Smooth muscle cell (in vitro differentiated cells): ENCODE measurements around the gene CD300C. TPM values are rescaled to one million over a fixed set of nuclear protein-coding genes. Genes with fewer than 3 reads are reported as not detected.

Experiments used
- DNase-seq: peaks from one replicate; lab custom pipeline; 2025; ENCODE audit not compliant: unreplicated experiment; lab: John Stamatoyannopoulos, UW
- H2AFZ ChIP-seq: fragments of 200-600 bp; sonication (generic); 2 replicates; pipeline ENCODE4 v1.6.0; 2016; ENCODE audit warnings: antibody characterized with exemption, low read depth, mild to moderate bottlenecking
- H3F3A ChIP-seq: fragments of 200-600 bp; sonication (generic); 2 replicates; pipeline ENCODE4 v1.6.0; 2017; ENCODE audit warnings: antibody characterized with exemption, low read depth
- H3K27ac ChIP-seq: fragments of 200-600 bp; sonication (generic); 2 replicates; pipeline ENCODE4 v1.5.1; 2016; ENCODE audit warnings: low read depth, mild to moderate bottlenecking
- H3K27me3 ChIP-seq: fragments of 200-600 bp; sonication (generic); 2 replicates; pipeline ENCODE4 v1.6.1; 2016; ENCODE audit warnings: low read depth, mild to moderate bottlenecking
- H3K36me3 ChIP-seq: fragments of 200-600 bp; sonication (generic); 2 replicates; pipeline ENCODE4 v1.5.1; 2016; ENCODE audit warnings: low read depth
- H3K4me1 ChIP-seq: fragments of 200-600 bp; sonication (generic); 2 replicates; pipeline ENCODE4 v1.5.1; 2016; ENCODE audit warnings: low read depth
- H3K4me2 ChIP-seq: fragments of 200-600 bp; sonication (generic); 2 replicates; pipeline ENCODE4 v1.6.0; 2016; ENCODE audit warnings: mild to moderate bottlenecking
- H3K4me3 ChIP-seq: fragments of 200-600 bp; sonication (generic); 2 replicates; pipeline ENCODE4 v1.5.1; 2016; ENCODE audit warnings: mild to moderate bottlenecking
- H3K79me2 ChIP-seq: fragments of 200-600 bp; sonication (generic); 2 replicates; pipeline ENCODE4 v1.6.0; 2016; ENCODE audit warnings: low read depth, mild to moderate bottlenecking
- H3K9ac ChIP-seq: fragments of 200-600 bp; sonication (generic); 2 replicates; pipeline ENCODE4 v1.6.0; 2016; ENCODE audit warnings: low read depth
- H3K9me3 ChIP-seq: fragments of 200-600 bp; sonication (generic); replicated peaks from 2 replicates; pipeline ENCODE4 v1.5.1; 2016; ENCODE audit warnings: low read depth
- H4K20me1 ChIP-seq: fragments of 200-600 bp; sonication (generic); 2 replicates; pipeline ENCODE4 v1.6.0; 2016; ENCODE audit warnings: low read depth
- WGBS: methylation state at CpG from one replicate; pipeline ENCODE4 v1.1.7; 2016; ENCODE audit warnings: low lambda C conversion rate; 5-methylcytosine and 5-hydroxymethylcytosine counted together
- polyA plus RNA-seq: library from polyadenylated mRNA; unstranded; fragments of >200 nt; fragmentation: Nextera tagmentation; extraction: Ambion mirVana; gene quantifications from 2 replicates; pipeline ENCODE4 v1.2.1, GENCODE V29; 2016
- total RNA-seq: library from RNA; depleted of rRNA; stranded (reverse); fragments of >200 nt; gene quantifications from 2 replicates; pipeline ENCODE4 v1.2.3, GENCODE V29; 2014
- TF ChIP-seq, protein P1 (sequence below): fragments of 200-600 bp; sonication (generic); IDR thresholded peaks from 2 replicates; pipeline ENCODE4 v1.5.1; 2017; ENCODE audit warnings: borderline replicate concordance, mild to moderate bottlenecking, antibody characterized with exemption; ENCODE audit not compliant: insufficient read depth, poor library complexity, severe bottlenecking

Gene CD300C
- total and polyA plus RNA-seq, 2 experiments from 2014 or later, result not detected

DNA sequence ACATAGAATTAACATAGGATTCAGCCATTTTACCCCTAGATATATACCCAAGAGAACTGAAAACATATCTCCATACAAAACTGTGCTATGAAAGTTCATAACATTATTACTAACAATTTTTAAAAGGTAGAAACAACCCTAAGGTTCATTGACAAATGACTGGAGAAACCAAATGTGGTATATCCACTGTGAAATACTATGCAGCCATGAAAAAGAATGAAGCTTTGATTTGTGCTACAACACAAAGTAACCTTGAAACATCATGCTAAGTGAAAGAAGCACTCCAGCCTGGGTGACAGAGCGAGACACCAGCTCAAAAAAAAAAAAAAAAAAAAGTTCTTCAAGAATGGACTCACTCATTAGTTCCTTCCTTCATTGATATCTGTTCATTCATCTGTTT is 45.6 kb upstream of the CD300C start:
- H3K4me2 ChIP-seq, result no peak overlapping the region
- no peak overlapping the region for H3K9ac ChIP-seq
- no peak overlapping the region for H2AFZ ChIP-seq
- H3K4me3 ChIP-seq, result no peak overlapping the region
- no peak overlapping the region for H3K27ac ChIP-seq
- H3K27me3 ChIP-seq, result no peaks in the 10 kb centered on the region
- H3K36me3 ChIP-seq, result no peaks in the 10 kb centered on the region
- TF ChIP-seq, protein P1, sequence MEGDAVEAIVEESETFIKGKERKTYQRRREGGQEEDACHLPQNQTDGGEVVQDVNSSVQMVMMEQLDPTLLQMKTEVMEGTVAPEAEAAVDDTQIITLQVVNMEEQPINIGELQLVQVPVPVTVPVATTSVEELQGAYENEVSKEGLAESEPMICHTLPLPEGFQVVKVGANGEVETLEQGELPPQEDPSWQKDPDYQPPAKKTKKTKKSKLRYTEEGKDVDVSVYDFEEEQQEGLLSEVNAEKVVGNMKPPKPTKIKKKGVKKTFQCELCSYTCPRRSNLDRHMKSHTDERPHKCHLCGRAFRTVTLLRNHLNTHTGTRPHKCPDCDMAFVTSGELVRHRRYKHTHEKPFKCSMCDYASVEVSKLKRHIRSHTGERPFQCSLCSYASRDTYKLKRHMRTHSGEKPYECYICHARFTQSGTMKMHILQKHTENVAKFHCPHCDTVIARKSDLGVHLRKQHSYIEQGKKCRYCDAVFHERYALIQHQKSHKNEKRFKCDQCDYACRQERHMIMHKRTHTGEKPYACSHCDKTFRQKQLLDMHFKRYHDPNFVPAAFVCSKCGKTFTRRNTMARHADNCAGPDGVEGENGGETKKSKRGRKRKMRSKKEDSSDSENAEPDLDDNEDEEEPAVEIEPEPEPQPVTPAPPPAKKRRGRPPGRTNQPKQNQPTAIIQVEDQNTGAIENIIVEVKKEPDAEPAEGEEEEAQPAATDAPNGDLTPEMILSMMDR, result no peak
- H4K20me1 ChIP-seq, result no peaks in the 10 kb centered on the region
- no peak for DNase-seq
- H3K79me2 ChIP-seq, result no peaks in the 10 kb centered on the region
- H3K4me1 ChIP-seq, result no peaks in the 10 kb centered on the region
- no peaks in the 10 kb centered on the region for H3K9me3 ChIP-seq
- 95% methylated on average over 1 of the region's 1 CpG for WGBS
- H3F3A ChIP-seq, result no peaks in the 10 kb centered on the region

DNA sequence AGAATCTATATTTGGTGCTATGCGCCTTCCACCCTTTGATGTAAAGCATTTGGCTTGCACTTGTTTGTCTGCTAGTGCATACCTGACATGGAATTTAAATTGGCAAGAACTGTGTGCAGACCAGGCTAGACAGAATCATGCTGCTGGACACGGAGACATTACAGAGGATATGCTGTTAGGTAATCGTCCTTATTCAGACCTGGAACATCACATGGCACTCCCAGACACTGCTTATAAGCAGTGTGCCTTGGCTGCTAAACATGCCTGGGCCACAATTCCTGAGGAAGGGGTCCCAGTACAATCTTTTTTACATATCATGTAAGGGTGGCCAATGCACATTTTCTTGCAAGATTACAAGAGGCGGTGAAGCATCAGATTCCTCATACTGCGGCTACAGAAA is 39.8 kb upstream of the CD300C start:
- H3K79me2 ChIP-seq, result no peaks in the 10 kb centered on the region
- H3K4me2 ChIP-seq, result no peak overlapping the region
- no peaks in the 10 kb centered on the region for H4K20me1 ChIP-seq
- TF ChIP-seq, protein P1, result no peak
- no peak for DNase-seq
- no peak overlapping the region for H3K4me3 ChIP-seq
- H3F3A ChIP-seq, result no peaks in the 10 kb centered on the region
- H2AFZ ChIP-seq, result no peak overlapping the region
- no peaks in the 10 kb centered on the region for H3K27me3 ChIP-seq
- H3K9ac ChIP-seq, result no peak overlapping the region
- H3K36me3 ChIP-seq, result no peaks in the 10 kb centered on the region
- no peak overlapping the region for H3K27ac ChIP-seq
- H3K9me3 ChIP-seq, result no peaks in the 10 kb centered on the region
- 90% methylated on average over 5 of the region's 5 CpGs for WGBS
- H3K4me1 ChIP-seq, result no peaks in the 10 kb centered on the region

DNA sequence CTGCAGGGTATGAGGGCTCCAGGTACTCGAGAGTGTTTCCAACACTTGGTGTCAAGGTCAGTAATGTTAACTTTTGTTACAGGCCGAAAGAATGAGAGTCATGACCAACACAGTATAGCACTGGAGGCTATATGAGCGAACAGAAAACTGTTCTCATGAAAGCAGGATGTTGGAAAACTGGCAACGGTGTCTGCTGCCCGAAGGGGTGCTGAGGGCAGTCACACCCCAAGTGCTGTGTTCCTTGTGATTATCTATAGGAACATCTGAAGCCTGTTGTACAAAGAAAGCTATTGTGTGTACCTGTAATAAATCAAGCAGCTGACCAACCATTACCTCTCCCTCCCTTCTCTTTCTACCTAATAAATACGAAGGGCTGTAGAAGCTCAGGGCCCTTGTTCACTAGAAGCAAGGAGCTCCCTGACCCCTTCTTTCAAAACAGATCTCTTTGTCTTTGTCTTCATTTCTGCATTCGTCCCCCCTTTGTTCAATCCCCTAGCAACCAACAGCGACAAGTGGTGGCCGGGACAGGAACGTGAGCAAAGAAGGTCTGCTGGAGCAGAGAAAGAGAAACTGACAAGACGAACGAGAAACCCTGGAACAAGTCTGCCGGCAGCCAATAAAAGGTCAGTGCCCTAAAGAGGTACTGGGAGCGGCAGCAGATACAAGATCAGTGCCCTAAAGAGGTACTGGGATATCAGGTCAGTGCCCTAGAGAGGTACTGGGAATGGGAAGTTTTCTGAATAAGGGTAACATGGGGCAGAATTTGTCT is 38.6 kb upstream of the CD300C start:
- TF ChIP-seq, protein P1, result no peak
- H3K79me2 ChIP-seq, result no peaks in the 10 kb centered on the region
- H4K20me1 ChIP-seq, result no peaks in the 10 kb centered on the region
- no peak overlapping the region for H3K27ac ChIP-seq
- H3K27me3 ChIP-seq, result no peaks in the 10 kb centered on the region
- H3K9ac ChIP-seq, result no peak overlapping the region
- no peak overlapping the region for H2AFZ ChIP-seq
- H3K4me1 ChIP-seq, result no peaks in the 10 kb centered on the region
- WGBS, result 89% methylated on average over 14 of the region's 14 CpGs
- H3K9me3 ChIP-seq, result no peaks in the 10 kb centered on the region
- no peak for DNase-seq
- no peaks in the 10 kb centered on the region for H3F3A ChIP-seq
- H3K4me3 ChIP-seq, result no peak overlapping the region
- H3K4me2 ChIP-seq, result no peak overlapping the region
- no peaks in the 10 kb centered on the region for H3K36me3 ChIP-seq

DNA sequence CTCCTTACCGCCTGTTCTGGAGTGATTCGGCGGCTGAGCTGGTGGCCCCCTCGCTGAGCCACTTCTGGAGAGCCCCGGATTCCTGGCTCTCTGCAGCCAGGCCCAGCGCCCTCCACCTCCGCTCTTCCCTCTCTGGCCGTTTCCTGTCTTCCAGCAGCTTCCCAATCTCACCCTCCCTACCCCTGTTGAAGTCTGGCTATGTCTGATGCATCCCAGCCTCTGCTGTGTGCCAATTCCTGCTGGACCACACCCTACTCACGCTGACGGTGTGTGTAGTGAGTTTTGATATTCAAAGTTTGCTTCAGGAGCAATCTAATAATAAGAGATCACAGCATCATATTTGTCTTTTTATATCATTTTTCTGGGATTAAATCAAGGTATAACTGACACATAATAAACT is 36.7 kb upstream of the CD300C start:
- Histone ChIP-seq H4K20me1 (no peaks in the 10 kb centered on the region), H3K4me1 (no peaks in the 10 kb centered on the region), H3K4me2 (no peak overlapping the region), H2AFZ (no peak overlapping the region), H3F3A (no peaks in the 10 kb centered on the region), H3K9ac (no peak overlapping the region), H3K79me2 (no peaks in the 10 kb centered on the region), H3K27ac (no peak overlapping the region), H3K27me3 (no peaks in the 10 kb centered on the region), H3K36me3 (no peaks in the 10 kb centered on the region), H3K9me3 (no peaks in the 10 kb centered on the region), H3K4me3 (no peak overlapping the region)
- 90% methylated on average over 10 of the region's 10 CpGs for WGBS
- TF ChIP-seq, protein P1, result no peak
- no peak for DNase-seq
